ENCODE measurements around the gene EFCAB10.

Gene EFCAB10

GRCh38 chr7:105596866-105597265 lies 15.6 kb upstream of the EFCAB10 start:
- DNase-seq, result no peak

GRCh38 chr7:105594034-105594433 lies 12.7 kb upstream of the EFCAB10 start:
- no peak for DNase-seq

- DNase-seq, result no peak
Observed at GRCh38 chr7:105591522-105591921, 10.2 kb upstream of the EFCAB10 start.

GRCh38 chr7:105590793-105591192 lies 9.5 kb upstream of the EFCAB10 start:
- no peak for DNase-seq

GRCh38 chr7:105589356-105590077 lies 8.2 kb upstream of the EFCAB10 start:
- DNase-seq, result peak; percentile 78

- DNase-seq, result peak; percentile 72
Observed at GRCh38 chr7:105587909-105588635, 6.8 kb upstream of the EFCAB10 start.

GRCh38 chr7:105585850-105586500 lies 4.7 kb upstream of the EFCAB10 start:
- no peak for DNase-seq

GRCh38 chr7:105584165-105584564 lies 2.9 kb upstream of the EFCAB10 start:
- DNase-seq, result no peak

GRCh38 chr7:105583061-105583460 lies 1.8 kb upstream of the EFCAB10 start:
- DNase-seq, result no peak

GRCh38 chr7:105580022-105580740 lies 1.1 kb downstream of the EFCAB10 start:
- no peak for DNase-seq

- DNase-seq, result peak; percentile 18
Observed at GRCh38 chr7:105578496-105578895, 2.8 kb downstream of the EFCAB10 start.

GRCh38 chr7:105577251-105577650 lies 4.0 kb downstream of the EFCAB10 start:
- DNase-seq, result no peak

- no peak for DNase-seq
Observed at GRCh38 chr7:105571891-105572290, 9.4 kb downstream of the EFCAB10 start.

- no peak for DNase-seq
Observed at GRCh38 chr7:105567821-105568220, 13.5 kb downstream of the EFCAB10 start.

- DNase-seq, result no peak
Observed at GRCh38 chr7:105567024-105567423, 14.3 kb downstream of the EFCAB10 start.

- DNase-seq, result no peak
Observed at GRCh38 chr7:105565190-105565589, 16.1 kb downstream of the EFCAB10 start.

- no peak for DNase-seq
Observed at GRCh38 chr7:105559926-105560325, 21.4 kb downstream of the EFCAB10 start.

GRCh38 chr7:105538339-105538738 lies 43.0 kb downstream of the EFCAB10 start:
- no peak for DNase-seq

- DNase-seq, result no peak
Observed at GRCh38 chr7:105532709-105533460, 48.4 kb downstream of the EFCAB10 start.

GRCh38 chr7:105531792-105532671 lies 49.3 kb downstream of the EFCAB10 start, which contains the start of gene RINT1:
Gene RINT1, plus strand, starts transcription at chr7:105532201. Its CDS starts 115 bp downstream, at chr7:105532316.
- peak; percentile 88 for DNase-seq

GRCh38 chr7:105530546-105530945 lies 50.7 kb downstream of the EFCAB10 start:
- DNase-seq, result no peak
